IPS DF 4.7 (cell line): ENCODE data around the gene PIEZO1.

Experiments
- DNase-seq: peaks from one replicate; pipeline ENCODE4 v3.0.0-alpha.2; 2013; ENCODE audit warnings: low spot score; ENCODE audit errors: extremely low read depth

Gene PIEZO1

GRCh38 chr16:88736496-88736895, 48.5 kb downstream of the PIEZO1 start:
- no peak for DNase-seq

GRCh38 chr16:88736088-88736487, 48.9 kb downstream of the PIEZO1 start:
- DNase-seq, result no peak

GRCh38 chr16:88735616-88736015, 49.4 kb downstream of the PIEZO1 start:
- DNase-seq, result no peak

- DNase-seq, result no peak
These were observed 49.9 kb downstream of the PIEZO1 start for GRCh38 chr16:88735121-88735520.

- no peak for DNase-seq
These were observed 50.7 kb downstream of the PIEZO1 start for GRCh38 chr16:88734361-88734728.

- no peak for DNase-seq
These were observed 51.2 kb downstream of the PIEZO1 start for GRCh38 chr16:88733630-88734360.

GRCh38 chr16:88732961-88733294, 52.1 kb downstream of the PIEZO1 start:
- DNase-seq, result no peak

GRCh38 chr16:88732172-88732960, 52.7 kb downstream of the PIEZO1 start:
- DNase-seq, result no peak

- no peak for DNase-seq
These were observed 53.3 kb downstream of the PIEZO1 start for GRCh38 chr16:88731699-88732098.

- DNase-seq, result no peak
These were observed 54.1 kb downstream of the PIEZO1 start for GRCh38 chr16:88730632-88731607.

- DNase-seq, result no peak
These were observed 57.1 kb downstream of the PIEZO1 start for GRCh38 chr16:88727871-88728270.

- no peak for DNase-seq
These were observed 58.0 kb downstream of the PIEZO1 start for GRCh38 chr16:88726981-88727380.

- no peak for DNase-seq
These were observed 58.6 kb downstream of the PIEZO1 start for GRCh38 chr16:88726408-88726749.

- no peak for DNase-seq
These were observed 59.2 kb downstream of the PIEZO1 start for GRCh38 chr16:88725609-88726407.

GRCh38 chr16:88724855-88725555, 60.0 kb downstream of the PIEZO1 start:
- no peak for DNase-seq

GRCh38 chr16:88723911-88724310, 61.1 kb downstream of the PIEZO1 start:
- no peak for DNase-seq

- DNase-seq, result no peak
These were observed 61.5 kb downstream of the PIEZO1 start for GRCh38 chr16:88723507-88723887.

GRCh38 chr16:88722784-88723506, 62.1 kb downstream of the PIEZO1 start:
- DNase-seq, result no peak

GRCh38 chr16:88721815-88722755, 62.9 kb downstream of the PIEZO1 start:
- DNase-seq, result no peak
